Measurements from ENCODE around the gene MAN2B2. TPM values are rescaled to one million over a fixed set of nuclear protein-coding genes. Genes with fewer than 3 reads are reported as not detected.

Gene MAN2B2
- total and polyA plus RNA-seq, 2 of the 4 experiments (the other 2 are of a cell fraction): 13.4 to 34.1 TPM

DNA sequence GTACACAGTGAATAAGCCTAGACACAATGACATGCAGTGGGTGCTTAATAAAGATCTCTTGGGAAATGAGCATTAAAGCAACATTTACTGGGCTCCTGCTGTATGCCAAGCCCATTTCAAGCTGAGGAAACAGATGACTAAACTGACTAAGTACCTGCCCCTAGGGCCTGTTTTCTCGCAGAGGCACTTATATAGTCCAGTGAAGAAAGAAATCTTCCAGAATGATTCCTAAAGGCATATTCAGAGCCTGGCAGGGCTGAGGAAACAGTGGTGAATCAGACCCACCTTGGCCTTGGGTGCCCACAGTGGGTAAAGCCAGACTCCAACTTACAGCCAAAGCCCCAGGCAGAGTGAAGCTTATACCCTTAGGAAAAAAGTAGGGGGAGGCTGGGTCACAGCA, 96.7 kb downstream of the MAN2B2 start:
- TF ChIP-seq MAFK (IDR thresholded peaks at IDR 0.05; ENCODE audit: low read depth, low read length) (no peak), CHD1 (IDR thresholded peaks at IDR 0.05; ENCODE audit: low read depth, low read length) (no peak), RFX5 (IDR thresholded peaks at IDR 0.05; ENCODE audit: low read depth, low read length) (no peak), POLR2A (IDR thresholded peaks at IDR 0.05; ENCODE audit: low read depth, low read length) (no peak), MXI1 (IDR thresholded peaks at IDR 0.05; ENCODE audit: borderline replicate concordance, low read depth, low read length) (no peak), CEBPB (IDR thresholded peaks at IDR 0.05; ENCODE audit: low read depth, low read length) (no peak), FOS (IDR thresholded peaks at IDR 0.05; ENCODE audit: low read depth, low read length) (no peak), MAZ (IDR thresholded peaks at IDR 0.05; ENCODE audit: borderline replicate concordance, low read depth, low read length) (no peak), RCOR1 (IDR thresholded peaks at IDR 0.05; ENCODE audit: insufficient replicate concordance, low read length) (no peak), NFE2L2 (IDR thresholded peaks at IDR 0.05; ENCODE audit: low read depth, low read length) (no peak), RAD21 (IDR thresholded peaks at IDR 0.05; ENCODE audit: low read length) (no peak), SMC3 (IDR thresholded peaks at IDR 0.05; ENCODE audit: low read depth, low read length) (no peak), BHLHE40 (IDR thresholded peaks at IDR 0.05; ENCODE audit: low read depth, low read length) (no peak)
- TF ChIP-seq, protein P1, sequence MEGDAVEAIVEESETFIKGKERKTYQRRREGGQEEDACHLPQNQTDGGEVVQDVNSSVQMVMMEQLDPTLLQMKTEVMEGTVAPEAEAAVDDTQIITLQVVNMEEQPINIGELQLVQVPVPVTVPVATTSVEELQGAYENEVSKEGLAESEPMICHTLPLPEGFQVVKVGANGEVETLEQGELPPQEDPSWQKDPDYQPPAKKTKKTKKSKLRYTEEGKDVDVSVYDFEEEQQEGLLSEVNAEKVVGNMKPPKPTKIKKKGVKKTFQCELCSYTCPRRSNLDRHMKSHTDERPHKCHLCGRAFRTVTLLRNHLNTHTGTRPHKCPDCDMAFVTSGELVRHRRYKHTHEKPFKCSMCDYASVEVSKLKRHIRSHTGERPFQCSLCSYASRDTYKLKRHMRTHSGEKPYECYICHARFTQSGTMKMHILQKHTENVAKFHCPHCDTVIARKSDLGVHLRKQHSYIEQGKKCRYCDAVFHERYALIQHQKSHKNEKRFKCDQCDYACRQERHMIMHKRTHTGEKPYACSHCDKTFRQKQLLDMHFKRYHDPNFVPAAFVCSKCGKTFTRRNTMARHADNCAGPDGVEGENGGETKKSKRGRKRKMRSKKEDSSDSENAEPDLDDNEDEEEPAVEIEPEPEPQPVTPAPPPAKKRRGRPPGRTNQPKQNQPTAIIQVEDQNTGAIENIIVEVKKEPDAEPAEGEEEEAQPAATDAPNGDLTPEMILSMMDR (conservative IDR thresholded peaks at IDR 0.05; ENCODE audit: low read depth, low read length): no peak
- TF ChIP-seq, protein P2, sequence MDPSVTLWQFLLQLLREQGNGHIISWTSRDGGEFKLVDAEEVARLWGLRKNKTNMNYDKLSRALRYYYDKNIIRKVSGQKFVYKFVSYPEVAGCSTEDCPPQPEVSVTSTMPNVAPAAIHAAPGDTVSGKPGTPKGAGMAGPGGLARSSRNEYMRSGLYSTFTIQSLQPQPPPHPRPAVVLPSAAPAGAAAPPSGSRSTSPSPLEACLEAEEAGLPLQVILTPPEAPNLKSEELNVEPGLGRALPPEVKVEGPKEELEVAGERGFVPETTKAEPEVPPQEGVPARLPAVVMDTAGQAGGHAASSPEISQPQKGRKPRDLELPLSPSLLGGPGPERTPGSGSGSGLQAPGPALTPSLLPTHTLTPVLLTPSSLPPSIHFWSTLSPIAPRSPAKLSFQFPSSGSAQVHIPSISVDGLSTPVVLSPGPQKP (IDR thresholded peaks at IDR 0.05; ENCODE audit: borderline replicate concordance, low read depth, low read length): no peak
- TF ChIP-seq, protein P3, sequence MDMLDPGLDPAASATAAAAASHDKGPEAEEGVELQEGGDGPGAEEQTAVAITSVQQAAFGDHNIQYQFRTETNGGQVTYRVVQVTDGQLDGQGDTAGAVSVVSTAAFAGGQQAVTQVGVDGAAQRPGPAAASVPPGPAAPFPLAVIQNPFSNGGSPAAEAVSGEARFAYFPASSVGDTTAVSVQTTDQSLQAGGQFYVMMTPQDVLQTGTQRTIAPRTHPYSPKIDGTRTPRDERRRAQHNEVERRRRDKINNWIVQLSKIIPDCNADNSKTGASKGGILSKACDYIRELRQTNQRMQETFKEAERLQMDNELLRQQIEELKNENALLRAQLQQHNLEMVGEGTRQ (IDR thresholded peaks at IDR 0.05; ENCODE audit: low read depth, low read length): no peak
- in situ Hi-C loops (cut with MboI; ENCODE audit: low sequenced_read_pairs): no loop called here
- Histone ChIP-seq H2BK5ac (ENCODE audit: low read depth, low read length, poor library complexity, severe bottlenecking) (no peak overlapping the region), H4K8ac (ENCODE audit: low read depth in 2 of 2, low read length in 2 of 2) (no peak overlapping the region), H2AK9ac (replicated peaks; ENCODE audit: low read depth, low read length, poor library complexity) (no peak overlapping the region), H3K9me1 (ENCODE audit: insufficient read depth, low read length) (peaks cover 19% of the 10 kb centered on the region), H2BK20ac (ENCODE audit: low read depth, low read length) (no peak overlapping the region), H3K79me1 (ENCODE audit: low read depth in 1 of 2, low read length in 2 of 2) (peaks cover 16 to 23% of the 10 kb centered on the region in 2 experiments; a peak in 3 of 4 replicates), H3K4me1 (ENCODE audit: control insufficient read depth, insufficient read depth, low read length) (peaks cover 19% of the 10 kb centered on the region), H3K18ac (ENCODE audit: low read depth, low read length) (no peak overlapping the region), H2AFZ (replicated peaks; ENCODE audit: low read length, poor library complexity) (no peak overlapping the region), H2BK15ac (ENCODE audit: low read depth, low read length) (no peak overlapping the region), H3K27ac (ENCODE audit: insufficient read depth, low read length) (no peak overlapping the region), H3K4me2 (ENCODE audit: low read depth, low read length) (no peak overlapping the region), H4K5ac (ENCODE audit: low read depth, low read length) (no peak overlapping the region), H3K4me3 (ENCODE audit: insufficient read depth, low read depth, low read length) (no peak overlapping the region), H4K91ac (ENCODE audit: insufficient read depth, low read depth, low read length) (no peak overlapping the region), H3K56ac (ENCODE audit: extremely low read depth, insufficient read depth, low read length) (no peak overlapping the region), H2AK5ac (ENCODE audit: low read depth, low read length) (no peak overlapping the region), H3K27me3 (ENCODE audit: control insufficient read depth, insufficient read depth, low read length) (no peaks in the 10 kb centered on the region), H3K36me3 (ENCODE audit: control insufficient read depth, insufficient read depth, low read length) (peaks cover 6% of the 10 kb centered on the region), H2BK120ac (ENCODE audit: low read depth, low read length) (no peak overlapping the region), H3K14ac (replicated peaks; ENCODE audit: low read depth, low read length) (no peak overlapping the region), H3K4ac (ENCODE audit: low read depth, low read length) (no peak overlapping the region), H3K23ac (ENCODE audit: low read depth, low read length) (no peak overlapping the region), H4K20me1 (ENCODE audit: insufficient read depth, low read length) (peaks cover 19% of the 10 kb centered on the region), H3K9me3 (ENCODE audit: control insufficient read depth, insufficient read depth, low read length) (no peaks in the 10 kb centered on the region), H3K9ac (ENCODE audit: low read depth, low read length) (no peak overlapping the region)
- intact Hi-C loops (cut with micrococcal nuclease): no loop called here
- BruUV-seq (replicated peaks): no TSS peak
- WGBS, 2 experiments (ENCODE audit: extremely low coverage in 2 of 2, insufficient read length in 1 of 2): no CpG with 5 or more reads among the region's 1 CpG
- ChIA-PET CTCF (no interaction called here), POLR2A (ENCODE audit: unreplicated experiment) (no interaction called here)
- DNase-seq (no peak), ATAC-seq (ENCODE audit: low read depth) (no peak)
- dilution Hi-C loops (cut with HindIII; ENCODE audit: low sequenced_read_pairs, unreplicated experiment): no loop called here

Data from IMR-90 (cell line).